Effector CD4-positive, alpha-beta T cell (primary cell): Measurements from ENCODE around the gene GRIP2.

Experiments
- DNase-seq: peaks from one replicate; pipeline ENCODE4 v3.0.0-alpha.2; 2020

GRIP2 gene

DNA sequence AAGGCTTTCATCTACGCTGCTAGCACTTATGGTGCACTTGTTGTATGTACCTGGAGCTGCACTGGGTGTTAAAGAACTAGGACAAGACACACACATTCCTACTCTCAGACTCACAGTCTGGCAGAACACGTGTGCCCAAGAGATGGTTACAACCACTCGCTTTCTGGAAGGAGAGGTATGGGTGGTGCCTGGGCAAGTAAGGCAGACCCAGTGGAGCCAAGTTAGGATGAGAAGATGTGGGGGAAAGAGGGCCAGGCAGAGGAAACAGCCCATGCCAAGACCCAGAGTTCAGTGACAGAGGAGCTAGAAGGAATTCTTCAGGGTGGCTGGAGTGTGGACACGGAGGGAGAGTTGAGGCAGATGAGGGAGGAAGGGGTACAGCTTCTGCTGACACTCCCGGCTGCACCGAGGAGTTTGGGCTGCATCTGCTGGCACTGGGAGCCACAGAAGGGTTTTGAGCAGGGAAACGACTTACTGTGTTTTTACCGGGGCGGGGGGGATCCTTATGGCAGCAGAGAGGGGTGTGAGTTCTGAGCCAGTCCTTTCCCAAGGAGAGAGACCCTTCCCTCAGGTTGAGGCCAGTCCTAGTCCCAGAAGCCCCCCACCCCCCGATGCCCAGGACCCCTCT is 59.0 kb downstream of the GRIP2 start:
- no peak for DNase-seq

DNA sequence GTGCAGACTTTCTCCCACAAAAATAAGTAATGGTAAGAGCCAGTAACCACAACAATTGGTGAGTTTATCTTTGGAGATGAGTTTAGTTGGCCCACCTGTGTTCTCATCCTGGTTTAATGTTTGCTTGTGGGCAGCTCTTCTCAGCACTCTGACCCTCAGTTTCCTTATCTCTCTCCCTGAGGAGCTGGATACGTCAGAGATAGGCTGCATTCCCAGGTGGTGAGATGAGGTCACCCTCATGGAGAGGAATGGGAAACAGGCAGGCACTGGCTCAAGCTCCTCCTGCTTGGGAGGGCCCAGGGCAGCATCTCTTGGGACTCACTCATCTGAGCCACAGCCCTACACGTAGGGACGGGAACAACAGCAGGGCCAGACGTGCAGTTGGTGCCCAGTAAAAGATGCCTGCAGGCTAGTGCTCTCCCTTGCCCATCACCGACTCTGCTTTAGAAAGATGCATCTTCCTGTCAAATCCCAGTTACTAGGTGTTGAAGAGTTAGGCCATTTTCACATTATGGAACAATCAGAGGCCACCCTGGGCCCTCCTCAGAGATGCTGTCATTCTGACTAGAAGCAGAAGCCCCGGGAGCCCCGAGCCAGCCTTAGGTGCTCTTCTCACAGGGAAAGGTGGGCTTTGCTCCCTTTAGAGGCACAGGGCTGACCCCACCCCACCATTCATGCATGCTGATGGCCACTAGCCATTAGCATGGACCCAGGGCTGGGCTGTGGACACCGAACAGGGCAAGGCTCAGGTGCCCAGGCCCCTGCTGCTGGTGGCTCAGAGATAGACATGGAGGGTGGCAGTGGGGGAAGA is 59.7 kb downstream of the GRIP2 start:
- no peak for DNase-seq

DNA sequence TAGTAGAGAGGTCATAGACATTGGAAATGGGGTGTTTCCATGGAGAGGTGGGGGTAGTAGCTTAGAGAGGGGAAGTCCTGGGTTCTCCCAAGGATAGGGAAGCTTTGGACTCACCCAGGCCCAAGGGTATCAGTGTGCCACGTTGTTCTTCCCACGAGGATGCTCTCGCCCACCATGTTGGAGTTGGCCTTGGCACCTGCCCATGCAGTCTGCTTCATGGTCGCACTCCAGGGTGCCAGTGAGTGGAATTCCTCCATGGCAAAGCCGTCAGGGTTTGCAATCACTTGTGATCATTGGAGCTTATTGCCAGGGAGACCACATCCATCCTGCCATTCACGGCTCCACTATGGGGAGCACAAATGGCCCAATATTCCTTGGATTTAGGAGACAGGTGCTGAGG is 60.6 kb downstream of the GRIP2 start:
- DNase-seq, result no peak

DNA sequence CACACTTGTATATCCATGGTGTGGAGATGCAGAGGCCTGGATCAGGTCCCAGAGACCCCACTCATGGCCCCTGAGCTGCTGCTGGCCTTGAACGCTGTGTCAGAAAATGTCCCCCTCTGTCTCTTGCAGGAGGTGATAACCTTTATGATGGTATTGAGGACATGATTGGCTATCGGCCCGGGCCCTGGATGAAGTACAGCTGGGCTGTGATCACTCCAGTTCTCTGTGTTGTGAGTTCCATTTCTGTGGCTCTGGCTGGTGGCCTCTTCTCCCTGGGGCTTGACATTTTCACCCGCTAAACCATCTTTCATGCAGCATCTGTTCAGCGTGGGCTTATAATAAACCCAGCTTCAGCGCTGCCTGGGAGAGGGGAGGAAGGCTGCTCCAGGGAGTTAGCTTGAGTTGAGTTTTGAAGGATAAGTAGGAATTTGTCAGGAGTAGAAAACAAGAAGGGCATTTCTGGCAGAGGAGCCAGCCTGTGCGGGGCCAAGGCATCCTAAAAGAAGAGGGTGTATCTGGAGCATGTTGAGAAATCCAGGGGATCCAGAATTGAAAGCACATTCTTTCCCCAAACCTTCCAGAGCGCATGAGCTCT is 61.1 kb downstream of the GRIP2 start:
- DNase-seq, result no peak

DNA sequence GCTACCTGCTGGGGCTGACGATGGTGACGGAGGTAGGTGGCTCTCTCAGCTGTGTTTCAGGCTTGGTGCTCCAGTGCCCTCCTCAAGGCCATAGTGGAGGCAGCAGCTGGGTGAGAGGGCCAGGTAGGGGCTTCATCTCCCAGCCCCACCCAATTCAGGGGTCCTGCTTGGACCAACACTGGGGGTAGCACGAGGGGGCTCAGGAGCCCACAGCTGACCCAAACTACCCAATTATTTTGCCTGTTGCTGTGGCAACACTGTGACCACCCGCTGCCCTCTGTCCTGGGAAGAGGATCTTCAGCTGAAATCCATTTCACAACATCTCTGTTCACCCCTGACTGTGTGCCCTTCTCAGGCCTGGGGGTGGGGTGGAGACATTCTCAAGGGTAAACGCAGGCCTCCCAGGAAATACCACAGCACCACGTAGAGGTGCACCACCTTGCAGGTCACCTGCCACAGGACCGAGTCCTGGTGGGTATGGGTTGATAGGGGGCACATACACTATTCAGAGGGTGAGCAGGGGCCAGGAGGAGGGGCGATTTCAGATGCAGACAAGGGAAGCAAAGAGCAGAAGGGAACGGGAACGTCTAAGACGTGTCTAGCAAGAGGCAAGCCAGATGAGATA is 62.7 kb downstream of the GRIP2 start:
- no peak for DNase-seq

DNA sequence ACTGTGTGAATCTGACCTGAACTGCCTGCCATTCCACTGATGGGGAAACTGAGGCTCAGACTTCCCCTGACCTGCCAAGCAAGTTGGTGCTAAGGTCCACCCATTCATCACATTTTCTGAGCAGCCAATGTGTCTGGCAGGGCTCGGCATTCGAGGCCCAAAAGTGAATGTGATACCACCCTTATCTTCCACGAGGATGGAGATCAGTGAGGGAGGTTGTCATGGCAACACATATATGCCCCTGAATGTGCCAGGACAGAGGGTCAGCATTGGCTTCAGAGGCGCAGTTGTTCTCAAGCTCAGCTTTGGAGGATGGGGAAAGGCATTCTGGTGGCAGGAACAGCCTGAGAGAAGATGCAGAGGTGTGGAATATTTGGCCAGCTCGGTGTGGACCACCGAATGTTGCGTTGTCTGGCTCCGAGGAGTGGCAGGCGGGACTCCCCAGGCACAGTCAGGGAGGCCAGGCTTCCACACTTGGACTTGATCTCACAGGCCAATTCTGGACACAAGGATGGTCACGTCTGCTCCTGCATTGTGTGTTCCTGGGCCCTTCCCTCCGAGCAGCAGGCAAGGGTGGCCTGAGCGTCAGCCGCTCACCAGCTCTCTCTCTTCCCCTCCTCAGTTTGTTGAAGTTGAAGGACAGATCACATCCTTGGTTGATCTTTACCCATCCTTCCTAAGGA is 63.4 kb downstream of the GRIP2 start:
- no peak for DNase-seq

DNA sequence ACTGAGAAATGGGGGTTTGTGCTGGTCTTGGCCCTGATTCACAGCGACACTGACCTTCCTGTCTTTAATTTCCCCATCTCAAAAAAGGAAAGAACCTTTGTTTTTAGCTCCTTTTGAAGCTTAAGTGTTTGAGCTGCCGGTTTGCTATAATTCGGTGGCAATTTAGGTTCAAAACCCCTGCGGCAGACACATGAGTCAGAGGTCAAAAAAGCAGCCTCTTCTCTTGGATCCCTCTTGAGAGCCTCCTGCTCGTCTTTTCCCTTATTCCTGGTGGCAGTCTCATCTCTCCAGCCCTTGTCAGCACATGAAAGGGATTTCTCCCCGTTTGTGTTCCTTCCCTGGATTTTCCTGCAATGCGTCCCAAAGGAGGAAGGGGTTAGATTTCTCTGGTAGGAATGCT is 64.5 kb downstream of the GRIP2 start:
- DNase-seq, result no peak

DNA sequence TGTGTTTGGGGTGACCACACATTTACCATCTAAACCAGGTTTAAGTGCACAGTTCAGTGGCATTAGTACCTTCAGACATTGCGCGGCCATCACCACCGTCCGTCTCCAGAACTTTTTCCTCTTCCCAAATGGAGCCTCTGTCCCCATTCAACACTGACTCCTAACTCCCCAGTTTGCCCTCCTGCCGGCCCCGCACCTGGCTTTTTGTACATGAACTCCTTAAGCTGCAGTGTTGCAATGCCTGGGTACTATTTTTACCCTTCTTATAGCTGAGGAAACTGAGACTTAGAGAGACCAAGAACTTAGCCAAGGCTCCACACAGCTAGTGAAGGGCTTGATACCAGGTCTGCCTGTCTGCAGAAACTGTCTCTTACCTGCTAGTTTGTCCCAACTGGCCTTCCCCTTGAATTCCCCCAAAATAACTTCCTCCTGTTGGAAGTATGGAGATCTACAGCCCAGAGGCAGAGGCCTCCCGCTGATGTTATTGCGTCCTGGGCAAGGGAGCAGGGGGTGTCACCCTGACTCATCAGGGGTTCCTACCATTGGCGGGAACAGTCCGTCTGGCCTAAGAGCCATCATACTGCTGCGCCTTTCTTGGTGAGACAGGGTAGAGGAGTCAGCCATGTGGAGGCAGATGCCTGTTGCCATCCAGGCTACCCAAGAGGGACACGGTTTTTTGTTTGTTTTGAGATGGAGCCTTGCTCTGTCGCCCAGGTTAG is 65.6 kb downstream of the GRIP2 start:
- DNase-seq, result no peak

DNA sequence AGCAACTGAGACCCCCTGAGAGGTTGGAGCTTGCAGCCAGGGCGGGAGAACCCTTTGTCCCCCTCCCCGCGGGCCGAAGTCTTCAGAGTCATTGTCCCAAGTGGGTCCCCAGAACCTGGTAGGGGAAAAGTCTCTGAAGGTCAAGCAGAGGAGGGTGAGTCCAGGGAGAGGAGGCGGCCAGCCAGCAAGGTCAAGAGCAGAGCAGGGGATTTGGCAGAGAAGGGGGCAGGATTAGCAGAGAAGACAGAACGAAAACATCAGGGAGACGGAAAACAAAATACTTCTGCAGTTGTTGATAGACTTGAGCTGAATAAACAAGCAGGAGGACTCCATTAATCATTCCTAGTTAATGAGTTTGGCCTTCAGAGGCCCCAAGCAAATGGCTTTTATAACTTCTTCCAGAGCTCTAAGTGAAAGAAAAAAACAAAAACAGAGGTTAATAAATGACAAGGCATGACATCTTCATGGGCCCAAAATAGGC is 66.7 kb downstream of the GRIP2 start:
- DNase-seq, result no peak

DNA sequence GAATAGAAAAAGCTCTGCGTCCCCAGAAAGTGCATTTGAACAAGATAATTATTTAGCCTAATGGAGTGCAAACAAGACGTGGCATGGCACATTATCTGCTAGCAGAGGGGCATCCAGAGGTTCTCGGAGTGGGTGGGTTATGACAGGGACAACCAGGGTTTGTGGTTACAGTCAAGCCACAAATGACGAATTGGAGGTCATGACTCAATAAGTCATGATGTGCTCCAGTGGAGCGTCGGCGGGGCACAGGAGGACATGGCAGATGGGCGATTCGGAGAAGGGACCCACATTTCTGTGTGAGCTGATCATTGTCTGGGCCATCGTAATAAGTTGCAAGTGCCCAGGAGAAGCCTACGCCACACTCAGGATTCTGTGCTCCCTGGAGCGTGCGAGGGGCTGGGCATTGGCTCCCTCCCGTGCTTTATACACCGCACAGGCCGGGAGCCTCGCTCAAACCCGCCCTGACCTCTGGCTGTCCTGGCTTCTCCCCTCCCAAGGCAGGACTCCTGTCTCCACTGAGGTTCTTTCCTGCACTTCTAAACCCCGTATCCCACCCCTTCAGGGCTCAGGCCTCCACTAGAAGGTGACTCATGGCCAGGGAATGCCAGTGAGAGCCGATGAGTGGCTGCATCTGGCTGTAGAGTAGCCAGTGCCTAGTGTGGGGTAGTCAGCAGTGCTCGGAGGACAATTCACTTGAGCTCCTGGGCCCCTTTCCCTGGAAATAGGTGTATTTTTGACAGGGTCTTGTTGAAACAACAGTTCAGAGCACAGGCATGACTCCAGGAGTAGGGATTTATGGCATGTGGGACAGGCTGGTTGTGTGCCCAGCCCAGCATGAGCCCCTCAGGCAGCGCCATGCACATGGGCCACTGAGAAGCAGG is 67.4 kb downstream of the GRIP2 start:
- DNase-seq, result no peak

DNA sequence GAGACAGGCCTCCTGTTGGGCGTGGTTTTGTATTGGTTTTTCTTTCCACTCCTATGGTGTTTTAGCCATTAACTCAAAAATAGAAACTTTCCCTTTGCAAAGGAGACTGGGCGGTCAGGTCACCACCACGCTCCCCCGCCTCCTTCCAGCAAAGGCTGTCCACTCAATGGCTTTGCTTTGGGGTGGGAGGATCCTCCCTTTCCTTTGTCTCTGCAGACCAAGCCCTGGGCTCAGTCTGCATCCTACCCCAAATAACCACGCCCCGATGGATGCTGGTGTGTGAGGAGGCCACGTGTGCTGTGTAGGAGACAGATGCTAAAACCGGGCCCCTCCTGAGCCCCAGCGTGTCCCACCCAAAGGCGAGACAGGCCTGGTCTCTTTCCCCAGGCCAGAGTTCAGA is 68.5 kb downstream of the GRIP2 start:
- no peak for DNase-seq

DNA sequence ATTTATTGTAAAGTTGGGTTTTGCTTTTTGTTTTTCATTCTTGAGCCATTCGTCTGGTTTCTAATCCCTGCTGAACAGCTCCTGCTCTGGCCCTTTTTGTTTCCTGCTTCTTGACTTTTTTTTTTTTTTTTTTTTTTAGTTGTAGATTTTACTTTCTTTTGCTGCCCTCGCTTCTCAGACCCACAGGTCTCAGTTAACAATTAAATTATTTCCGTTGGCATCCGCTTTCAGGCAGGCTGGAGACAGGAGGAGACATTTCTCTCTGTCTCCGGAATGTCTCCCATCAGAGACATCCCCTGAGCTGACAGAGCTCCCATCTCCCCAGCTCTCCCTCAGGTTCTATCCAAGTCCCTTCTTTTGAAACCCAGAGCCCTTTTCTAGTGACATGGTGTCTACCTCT is 69.1 kb downstream of the GRIP2 start:
- DNase-seq, result no peak

DNA sequence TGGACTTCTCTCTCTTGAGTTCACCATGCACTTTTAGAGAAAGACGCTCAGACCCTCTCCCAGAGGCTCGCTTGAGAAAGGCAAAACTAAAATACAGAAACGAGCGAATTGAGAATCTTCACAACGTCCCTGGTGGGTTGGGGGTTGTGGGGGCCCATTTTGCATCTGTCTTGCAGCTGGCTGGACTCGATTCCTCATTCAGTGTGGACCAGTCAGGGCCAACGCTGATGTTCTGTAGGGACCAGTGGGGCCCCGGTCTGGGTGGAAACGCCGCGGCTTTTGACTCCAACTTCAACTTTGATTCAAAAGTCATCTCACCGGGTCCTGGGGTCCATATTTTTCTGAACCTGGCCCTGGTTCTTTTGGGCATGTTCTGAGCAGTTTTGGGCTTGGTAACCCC is 69.7 kb downstream of the GRIP2 start:
- DNase-seq, result no peak

DNA sequence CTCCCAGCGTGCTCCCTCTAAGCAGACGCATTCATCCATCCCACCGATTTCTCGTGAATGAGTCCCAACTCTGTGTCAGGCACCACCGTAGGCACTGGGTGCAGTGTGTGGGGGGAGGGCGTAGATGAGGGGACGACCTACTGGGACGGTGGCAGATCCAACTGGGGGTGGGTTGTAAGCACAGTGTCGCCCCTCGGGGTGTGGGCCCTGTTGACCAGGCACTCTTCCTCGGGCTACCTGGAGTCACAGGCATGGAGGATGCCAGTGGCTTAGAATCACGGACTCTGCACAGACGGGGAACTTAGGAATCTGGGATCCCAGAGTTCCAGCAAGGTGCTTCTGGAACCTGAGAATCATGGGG is 71.5 kb downstream of the GRIP2 start:
- DNase-seq, result no peak

DNA sequence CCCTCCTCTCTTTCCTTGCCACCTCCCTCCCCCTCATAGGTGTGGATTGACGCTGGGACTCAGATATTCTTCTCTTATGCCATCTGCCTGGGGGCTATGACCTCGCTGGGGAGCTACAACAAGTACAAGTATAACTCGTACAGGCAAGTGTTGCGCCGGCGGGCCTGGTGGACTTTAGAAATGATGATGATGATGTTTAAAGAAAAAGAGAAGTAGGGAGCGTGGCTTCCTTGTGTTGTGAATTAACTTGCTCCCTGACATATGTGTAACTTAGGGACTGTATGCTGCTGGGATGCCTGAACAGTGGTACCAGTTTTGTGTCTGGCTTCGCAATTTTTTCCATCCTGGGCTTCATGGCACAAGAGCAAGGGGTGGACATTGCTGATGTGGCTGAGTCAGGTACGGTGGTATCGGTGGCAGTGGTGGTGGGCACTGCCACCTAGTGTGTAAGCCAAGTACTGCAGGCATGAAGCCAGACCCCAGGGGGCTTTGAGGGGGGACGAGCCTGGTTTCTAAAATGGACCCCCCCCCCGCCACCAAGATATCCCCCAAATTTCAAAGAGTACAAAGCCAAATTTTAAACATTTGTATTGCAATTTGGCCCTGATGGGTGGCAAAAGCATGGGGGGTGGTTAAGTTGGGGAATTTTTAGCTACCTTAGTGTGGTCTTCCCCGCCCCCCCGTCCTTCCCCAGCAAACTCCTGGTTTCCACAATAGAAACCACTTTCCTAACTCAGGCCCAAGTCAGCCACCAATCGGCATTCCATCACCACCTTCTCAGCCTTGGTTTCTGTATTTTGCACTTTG is 72.1 kb downstream of the GRIP2 start:
- peak; percentile 24 for DNase-seq

DNA sequence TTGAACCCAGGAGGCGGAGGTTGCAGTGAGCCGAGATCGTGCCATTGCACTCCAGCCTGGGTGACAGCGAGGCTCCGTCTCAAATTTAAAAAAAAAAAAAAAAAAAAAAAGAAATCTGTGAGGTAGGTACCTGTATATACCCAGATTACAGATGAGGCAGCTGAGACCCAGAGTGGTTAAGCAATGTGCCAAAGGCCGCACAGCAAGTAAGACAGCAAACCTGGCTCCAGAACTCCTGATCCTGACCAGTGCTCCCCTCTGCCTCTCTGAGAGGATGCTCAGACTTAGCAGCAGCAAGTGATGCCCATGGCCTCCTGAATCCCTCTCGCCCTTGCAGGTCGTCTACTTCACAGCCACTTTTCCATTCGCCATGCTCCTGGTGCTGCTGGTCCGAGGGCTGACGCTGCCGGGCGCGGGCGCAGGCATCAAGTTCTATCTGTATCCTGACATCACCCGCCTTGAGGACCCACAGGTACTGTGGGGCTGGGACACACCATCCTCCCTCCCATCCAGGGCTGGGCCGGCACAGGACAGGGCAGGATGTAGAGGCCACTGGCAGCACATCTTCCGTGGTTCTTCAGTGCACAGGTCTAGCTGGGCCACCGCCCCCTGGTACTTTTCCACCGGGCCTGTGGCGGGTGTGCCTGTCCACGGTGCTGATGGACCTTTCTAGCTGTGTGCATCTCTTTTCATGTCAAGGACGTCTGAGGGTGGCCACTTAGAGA is 73.8 kb downstream of the GRIP2 start:
- no peak for DNase-seq

DNA sequence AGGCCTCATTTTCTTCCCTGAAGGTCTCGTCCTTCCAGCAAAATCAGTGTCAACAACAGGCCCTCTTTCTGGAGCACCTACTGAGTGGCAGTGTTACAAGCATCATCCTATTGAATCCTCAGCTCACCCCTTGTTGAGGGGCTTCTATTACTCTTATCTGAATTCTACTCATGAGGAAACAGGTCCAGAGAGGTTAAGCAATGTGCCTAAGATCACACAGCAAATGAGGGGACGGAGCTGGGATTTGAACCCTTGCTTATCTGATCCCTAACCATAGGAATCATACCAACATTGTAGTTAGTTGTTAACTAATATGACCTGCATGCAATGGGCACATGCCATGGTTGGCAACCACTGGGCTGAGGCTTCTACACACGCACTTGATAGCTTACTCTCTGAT is 74.7 kb downstream of the GRIP2 start:
- DNase-seq, result no peak

DNA sequence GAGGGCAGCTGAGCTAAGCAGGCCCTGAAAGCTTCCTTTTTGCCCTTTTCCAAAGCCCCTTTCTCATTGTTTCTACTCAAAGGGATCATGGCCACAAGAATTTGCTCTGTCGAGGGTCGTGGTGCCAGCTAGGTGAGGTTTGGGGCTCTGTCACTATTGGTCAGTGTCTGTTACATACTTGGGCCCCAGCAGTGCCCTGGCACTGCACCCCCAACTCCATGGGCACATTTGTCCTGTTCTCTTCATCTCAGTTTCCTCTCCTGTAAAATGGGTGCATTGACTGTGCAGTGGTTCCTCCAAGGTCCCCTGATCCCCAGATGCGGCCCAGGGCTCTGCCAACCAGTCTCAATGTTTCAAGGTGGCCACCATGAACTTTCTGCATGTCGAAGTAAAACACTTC is 75.6 kb downstream of the GRIP2 start:
- DNase-seq, result no peak

DNA sequence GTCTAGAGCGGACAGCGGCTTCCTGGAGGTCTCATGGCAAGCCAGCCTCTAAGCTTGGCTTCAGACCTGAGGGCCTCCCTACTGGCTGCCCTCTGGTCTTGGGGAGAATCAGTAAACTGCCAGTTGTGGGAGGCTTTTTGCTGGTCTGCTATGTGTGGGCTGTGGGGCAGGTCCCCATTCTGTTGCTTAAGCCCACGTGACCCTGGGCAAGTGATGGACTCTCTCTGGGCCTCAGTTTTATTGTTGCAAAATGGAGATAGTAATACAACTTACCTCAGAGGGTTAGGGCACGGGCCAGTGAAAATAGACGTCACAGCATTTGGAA is 76.0 kb downstream of the GRIP2 start:
- DNase-seq, result no peak
